Left ventricle myocardium superior (tissue), 1 donor: Measurements from ENCODE around the gene FAM20A. TPM values are rescaled to one million over a fixed set of nuclear protein-coding genes. Genes with fewer than 3 reads are reported as not detected.

ENCODE experiments used
- ATAC-seq: fragments of 200-7000 bp; cut with Tn5 transposase; one replicate; pipeline ENCODE4 v1.9.1; 2020; ENCODE audit warnings: mild to moderate bottlenecking, moderate library complexity
- DNase-seq: peaks from one replicate; pipeline ENCODE4 v3.0.0-alpha.2; 2020
- intact Hi-C: fragments of 100-400 bp; cut with micrococcal nuclease; formaldehyde crosslinking; loops from one replicate; pipeline ENCODE4 v1.11.0; 2022
- total RNA-seq: library from RNA; stranded (reverse); fragmentation: NEBNext Ultra II Directional; extraction: Animal tissue kit (Norgen Biotek cat#: 25700); gene quantifications from one replicate; pipeline ENCODE4 v1.2.1, GENCODE V29; 2021
- donor health status: DM: no; HTN: yes; CAD: no; lungs with severe emphysema.

Gene FAM20A
- total RNA-seq, 1 donor from 2014 or later: 7.6 TPM

DNA sequence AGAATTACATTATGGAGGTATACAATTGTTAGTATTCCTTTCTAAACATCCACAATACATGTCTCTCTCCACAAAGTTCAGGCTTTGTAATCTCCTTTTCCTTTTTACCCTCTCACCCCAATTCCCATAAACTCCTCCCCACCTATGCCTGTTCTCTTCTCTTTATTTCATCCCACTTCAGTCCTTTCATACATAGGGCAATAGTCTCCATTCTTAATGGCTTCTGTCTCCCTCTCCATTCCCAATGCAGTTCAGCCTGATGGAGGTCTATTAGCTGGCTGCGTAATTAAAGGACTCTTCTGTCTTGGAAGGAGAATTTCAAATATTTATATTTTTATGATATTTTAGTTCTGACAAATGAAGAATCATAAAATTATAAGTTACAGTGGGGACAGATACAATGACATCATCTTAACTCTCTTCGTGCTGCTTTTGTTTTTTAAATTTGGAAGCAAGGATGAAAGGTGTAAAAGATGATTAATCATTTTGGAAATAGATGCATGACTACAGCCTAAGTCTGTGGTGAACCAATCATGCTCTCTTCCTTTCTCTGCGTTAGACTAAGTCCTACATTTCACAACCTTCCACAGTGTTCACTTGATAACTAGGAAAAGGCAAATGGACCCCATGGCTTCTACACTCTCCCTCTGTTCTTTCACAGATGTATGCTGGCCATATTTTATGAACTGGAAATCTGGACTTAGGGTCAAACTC lies 11.2 kb upstream of the FAM20A start:
- intact Hi-C loops: no loop called here
- ATAC-seq: no peak
- no peak for DNase-seq

DNA sequence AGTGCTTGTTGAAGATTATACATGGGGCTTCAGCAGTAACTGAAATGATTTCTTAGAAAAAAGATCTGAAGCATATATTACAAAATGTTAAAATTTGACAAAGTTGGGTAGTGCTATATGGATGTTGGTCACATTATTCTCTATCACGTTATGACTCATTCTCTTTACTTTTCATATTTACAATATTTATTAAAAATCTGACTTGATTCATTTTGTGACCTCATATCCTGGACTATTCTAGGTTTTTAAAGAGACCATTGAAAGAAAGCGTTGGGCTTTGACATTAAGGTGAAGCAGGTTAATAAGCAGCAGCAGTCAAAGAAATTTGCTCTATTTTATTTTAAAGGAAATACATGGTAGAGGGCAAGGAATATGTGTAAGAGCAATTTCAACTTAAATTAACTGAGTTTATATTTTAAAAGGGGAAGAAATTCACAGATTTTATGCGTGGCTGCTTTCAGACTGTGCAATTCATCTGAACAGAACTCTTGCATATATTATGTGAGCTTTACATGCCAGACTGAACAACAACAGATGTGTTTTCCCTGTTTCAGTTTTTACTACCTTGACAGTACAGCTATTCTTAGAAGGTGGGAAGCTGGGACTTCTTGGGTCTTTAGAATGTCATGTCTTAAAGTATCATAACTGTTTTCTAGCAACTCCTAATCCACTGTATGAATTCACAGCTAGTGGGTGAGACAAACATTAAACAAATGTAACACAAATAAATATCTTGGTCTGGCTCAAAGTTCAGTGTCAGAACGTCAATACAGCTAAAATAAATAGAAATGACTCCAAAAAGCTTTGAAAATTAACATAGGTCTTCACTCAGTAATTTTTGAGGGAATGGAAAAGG lies 10.4 kb upstream of the FAM20A start:
- intact Hi-C loops: no loop called here
- ATAC-seq (no peak), DNase-seq (no peak)

DNA sequence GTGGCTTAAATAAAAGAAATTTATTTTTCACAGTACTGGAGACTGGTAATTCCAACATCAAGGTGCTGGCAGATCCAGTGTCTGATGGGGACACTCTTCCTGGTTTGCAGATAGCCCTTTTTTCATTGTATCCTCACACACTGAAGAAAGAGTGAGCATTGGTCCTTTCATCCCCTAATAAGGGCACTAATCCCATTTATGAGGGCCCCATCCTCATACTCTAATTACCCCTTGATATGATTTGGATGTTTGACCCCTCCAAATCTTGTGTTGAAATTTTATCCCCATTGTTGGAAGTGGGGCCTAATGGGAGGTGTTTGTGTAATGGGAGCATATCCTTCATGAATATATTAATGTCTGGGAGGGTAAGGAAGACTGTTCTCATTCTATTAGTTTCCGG lies 9.4 kb upstream of the FAM20A start:
- intact Hi-C loops: no loop called here
- ATAC-seq (no peak), DNase-seq (no peak)

DNA sequence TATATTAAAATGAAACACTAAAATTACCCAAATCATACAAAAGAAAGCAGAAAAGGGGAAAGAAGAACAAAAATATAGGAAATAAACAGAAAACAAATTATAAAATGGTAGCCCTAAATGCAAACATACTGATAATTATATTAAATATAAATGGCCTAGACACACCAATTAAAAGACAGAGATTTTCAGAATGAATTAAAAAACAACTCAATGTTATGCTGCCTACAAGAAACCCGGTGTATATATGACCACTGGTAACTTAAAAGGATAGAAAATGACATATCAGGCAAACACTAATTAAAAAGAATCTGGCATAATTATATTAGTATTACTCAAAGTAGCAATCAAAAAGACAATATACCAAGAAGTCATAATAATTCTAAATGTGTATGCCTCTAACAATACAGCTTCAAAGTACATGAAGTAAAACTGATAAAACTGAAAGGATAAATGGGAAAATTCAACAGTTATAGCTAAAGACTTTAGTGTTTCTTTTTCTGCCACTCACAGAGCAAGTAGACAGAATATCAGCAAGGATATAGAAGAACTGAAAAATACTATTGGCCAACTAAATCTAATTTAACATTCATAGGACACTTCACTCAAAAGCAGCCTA lies 7.5 kb upstream of the FAM20A start:
- ATAC-seq: no peak
- intact Hi-C loops: no loop called here

DNA sequence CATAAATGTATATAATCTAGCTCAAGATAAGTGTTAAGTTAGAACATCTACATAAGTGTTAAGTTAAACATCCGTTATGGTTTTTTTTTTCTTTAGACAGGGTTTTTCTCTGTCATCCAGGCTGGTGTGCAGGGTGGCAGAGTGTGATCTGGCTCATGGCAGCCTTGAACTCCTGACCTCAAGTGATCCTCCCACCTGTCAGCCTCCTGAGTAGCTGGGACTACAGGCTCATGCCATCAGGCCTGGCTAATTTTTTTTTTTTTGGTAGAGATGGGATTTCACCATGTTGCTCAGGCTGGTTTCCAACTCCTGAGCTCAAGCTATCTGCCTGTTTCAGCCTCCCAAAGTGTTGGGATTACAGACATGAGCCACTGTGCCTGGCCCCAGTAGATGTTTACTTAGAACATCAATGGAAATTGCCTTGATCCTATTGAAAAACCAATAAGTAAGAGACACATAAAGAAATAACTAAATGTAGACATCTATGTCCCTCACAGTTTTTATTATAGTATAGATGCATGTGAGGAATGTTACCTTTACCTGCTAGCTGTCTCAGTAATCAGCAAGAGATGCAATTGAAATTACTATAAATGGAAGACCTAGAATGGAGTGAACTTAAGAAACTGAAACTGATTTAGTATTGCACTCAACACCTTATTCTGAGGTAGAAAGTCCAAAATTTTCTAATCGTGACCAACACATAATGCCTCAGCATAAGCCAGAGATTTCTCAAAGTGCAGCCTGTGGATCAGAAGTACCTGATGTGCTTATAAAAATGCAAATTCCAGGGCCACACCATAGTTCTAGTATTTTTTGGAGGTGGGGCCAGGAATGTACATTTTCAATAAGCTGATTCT lies 5.5 kb upstream of the FAM20A start:
- DNase-seq: no peak
- no peak for ATAC-seq
- intact Hi-C loops: no loop called here

More for the DNA sequence above, 7.5 kb upstream of the FAM20A start:
- DNase-seq: no peak

DNA sequence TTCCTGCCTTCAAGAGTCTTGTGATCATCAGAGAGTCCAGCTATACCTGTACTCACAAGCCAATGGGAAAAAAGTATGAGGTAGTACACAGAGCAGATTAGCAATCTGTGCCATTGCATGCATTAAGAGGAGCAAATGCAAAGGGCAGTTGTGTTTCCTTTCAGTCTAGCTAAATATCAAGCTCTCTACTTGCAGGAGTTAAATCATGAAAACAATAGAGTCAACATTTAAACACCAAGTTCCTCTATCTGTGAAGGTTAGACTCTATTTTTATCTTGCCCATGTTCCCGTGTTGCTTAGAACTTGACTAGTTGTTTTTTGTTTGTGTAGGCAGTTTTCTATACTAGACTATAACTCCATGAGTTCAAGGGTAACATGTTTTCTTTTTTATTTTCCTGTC lies 4.7 kb upstream of the FAM20A start:
- intact Hi-C loops: no loop called here
- no peak for ATAC-seq
- DNase-seq: no peak

DNA sequence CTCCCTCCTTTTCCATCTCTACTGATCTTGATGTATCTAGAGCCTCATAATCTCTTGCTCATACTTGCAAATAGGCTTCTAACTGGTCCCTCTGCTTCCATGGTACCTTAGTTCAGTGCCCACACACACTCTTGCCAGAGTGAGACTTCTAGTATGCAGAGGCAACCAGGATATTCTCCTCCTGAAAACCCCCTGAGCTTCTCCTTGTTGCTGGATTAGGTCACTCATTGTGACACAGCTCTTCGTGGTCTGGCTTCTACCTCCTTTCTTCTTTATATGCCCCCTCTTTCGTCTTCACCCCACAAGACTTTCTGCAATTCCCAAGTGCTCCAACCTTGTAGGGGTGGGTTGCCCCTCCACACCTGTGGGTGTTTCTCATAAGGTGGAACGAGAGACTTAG lies 2.5 kb upstream of the FAM20A start:
- ATAC-seq: no peak
- intact Hi-C loops: no loop called here
- no peak for DNase-seq

DNA sequence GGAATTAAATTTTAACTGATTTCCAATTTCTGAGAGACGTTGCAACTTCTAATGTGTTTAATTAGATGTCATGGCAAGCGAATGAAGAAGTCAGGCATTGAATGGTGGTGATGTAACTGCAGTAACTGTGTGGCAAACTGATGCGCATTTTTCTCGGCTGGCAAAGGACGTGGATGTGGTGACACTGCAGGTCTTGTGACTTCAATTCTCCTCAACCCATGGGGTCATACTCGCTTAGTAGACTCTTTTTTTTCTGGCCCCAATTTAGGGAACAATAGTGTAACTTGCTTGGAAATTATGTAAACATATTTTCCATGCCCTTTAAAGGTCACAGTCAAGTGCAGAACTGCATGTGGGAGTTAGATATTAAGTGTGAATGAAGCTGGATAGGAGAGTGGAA lies 1.9 kb upstream of the FAM20A start:
- intact Hi-C loops: no loop called here

DNA sequence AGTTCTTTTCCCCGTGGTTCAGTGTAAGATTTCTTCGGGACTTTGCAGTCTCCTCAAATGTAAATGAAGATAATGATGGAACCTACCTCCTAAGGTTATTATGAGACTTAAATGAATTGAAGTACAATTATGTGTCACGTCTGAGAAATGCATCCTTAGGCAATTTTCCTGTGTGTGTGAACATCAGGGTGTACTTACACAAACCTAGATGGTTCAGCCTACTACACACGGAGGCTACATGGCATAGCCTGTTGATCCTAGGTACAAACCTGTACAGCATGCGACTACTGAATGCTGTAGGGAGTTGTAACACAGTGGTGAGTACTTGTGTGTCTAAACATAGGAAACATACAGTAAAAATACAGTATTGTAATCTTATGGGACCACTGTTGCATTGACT lies 1.1 kb upstream of the FAM20A start:
- intact Hi-C loops: no loop called here
- DNase-seq (no peak), ATAC-seq (no peak)

More for the DNA sequence above, 1.9 kb upstream of the FAM20A start:
- ATAC-seq: peak; percentile 4
- peak; percentile 33 for DNase-seq

DNA sequence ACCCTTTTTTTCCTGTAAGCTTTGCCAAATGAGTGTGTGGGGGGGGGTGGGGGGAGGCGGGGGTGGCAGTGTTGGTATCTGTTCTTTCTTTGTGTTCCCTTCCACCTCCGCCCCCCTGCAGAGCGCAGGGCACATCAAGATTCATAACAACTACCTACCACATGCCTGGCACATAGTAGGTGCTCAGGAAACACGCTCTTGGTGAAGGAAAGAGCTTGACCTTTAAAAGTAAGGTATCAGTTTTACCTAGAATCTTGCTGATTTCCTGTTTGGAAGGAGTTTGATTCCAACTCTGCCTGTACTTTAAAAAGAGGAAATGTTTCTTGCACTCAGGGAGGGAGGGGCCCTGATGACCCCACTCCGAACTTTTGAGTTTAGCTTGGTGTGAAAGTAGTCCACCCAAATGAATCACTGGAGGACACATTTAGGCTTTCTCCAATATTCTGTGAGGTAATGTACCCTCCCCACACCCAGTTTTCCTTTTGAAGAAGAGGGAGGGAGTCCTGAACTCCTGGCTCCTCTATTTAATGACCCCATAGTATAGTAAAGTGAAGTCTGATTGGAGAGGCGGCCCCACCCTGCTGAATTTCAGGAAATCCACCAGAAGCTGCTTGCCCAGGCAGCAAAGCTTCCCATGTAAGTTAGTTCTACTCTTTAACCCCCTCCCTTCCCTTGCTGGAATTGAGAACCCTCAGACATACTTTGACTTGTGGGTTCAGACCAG lies 560 bp upstream of the FAM20A start:
- intact Hi-C loops: no loop called here

DNA sequence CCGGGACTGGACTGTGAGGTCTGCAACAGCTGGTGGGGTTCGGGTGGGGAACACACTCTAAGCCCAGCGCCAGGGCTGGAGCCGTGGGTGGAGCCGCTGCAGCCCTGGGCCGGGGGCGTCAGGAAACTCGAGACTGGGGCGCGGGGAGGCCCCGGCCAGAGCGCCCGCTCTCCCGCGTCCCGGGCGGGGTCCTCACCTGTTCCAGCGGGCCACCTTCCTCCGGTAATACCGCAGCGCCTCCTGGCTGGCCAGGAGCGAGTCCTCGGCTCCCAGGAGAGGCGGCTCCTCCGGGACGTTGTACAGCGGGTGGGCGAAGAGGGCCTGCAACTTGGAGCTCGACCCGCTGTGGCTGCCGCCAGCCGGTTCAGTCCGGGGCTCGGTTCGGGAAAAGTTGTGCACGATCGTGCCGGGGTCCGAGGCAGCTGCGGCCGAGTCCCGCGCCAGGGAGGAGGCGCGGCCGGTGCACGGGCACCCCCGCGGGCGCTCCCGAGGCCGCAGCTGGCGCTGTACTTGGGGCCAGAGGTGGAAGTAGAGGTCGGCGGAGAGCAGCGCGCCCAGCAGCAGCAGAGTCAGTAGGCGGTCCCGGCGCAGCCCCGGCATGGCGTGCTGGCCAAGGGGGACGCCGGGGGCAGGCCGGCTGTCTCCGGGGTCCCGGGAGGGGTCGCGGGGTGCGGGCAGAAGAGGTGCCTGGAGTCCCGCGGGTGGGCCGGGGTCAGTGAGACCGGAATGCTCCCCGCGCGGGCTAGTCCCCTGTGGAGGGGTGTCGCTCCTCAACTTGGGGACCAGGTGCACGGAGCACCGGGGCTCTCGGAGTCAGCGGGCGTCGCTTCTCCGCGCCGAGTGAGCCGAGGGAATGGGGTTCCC lies 868 bp downstream of the FAM20A start:
- intact Hi-C loops: no loop called here
- ATAC-seq (peak; percentile 80), DNase-seq (peak; percentile 78)

More for the DNA sequence above, 560 bp upstream of the FAM20A start:
- ATAC-seq (peak; percentile 4), DNase-seq (no peak)

DNA sequence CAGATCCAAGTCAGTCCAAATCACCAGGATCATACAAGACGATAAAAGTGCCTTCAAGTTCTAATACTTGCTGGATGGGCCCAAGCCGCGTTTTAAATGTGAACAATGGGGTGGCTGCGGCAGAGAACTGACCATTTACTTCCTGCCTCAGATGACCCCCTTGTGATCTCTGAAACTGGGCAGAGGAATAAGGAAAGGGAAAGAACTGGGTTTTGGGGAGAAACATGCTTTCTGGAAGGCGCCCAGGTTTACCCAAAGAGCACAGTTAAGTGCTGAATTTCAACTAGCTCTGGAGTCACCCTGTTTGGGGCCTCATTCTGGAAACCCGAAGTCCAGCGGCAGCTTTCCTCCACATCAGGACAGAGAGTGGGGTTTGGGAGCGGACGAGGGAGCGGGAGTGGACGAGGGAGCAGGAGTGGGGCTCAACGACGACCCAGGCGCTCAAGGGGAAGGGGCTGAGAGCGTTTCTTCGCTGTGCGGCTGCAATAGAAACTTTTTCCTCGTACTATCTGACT lies 1.6 kb downstream of the FAM20A start:
- ATAC-seq (peak; percentile 8), DNase-seq (no peak)
- intact Hi-C loops: no loop called here

DNA sequence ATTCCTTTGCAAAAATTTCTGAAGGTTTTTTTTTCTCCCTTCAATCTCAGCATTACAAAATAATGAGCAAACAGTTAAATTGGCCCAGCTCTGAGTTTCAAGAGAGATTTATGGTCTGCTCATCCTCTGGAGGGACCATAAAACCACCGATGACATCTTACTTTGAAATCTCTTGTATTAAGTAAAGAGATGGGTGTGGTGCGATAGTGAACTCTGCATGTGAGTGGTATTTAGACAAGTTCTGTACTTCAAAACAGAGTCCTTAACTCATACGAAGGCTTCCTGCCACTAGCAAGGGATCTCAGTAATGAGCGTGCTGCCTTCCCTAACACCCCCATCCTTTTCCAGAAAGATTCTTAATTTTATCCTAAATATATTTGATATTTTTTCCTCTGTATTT lies 2.1 kb downstream of the FAM20A start:
- no peak for ATAC-seq
- intact Hi-C loops: no loop called here
- DNase-seq: no peak

DNA sequence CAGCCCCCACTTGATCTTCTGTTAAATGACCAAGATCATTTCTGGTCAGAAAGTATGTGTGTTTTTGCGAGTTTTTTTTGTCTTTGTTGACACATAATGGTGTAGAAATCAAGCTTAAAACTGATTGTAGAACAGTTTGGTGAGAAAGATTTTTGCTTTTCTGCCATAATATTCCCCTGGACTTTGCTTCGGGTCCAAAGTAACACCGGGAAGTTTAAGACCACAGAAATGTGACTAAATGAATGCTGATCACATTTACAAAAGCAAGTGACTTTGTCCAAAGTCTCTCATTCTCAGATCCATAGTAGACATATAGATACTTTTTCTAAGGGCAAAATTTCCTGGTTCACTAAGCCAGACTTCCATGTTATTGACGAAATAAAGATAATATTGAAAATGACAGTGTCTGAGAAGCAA lies 2.6 kb downstream of the FAM20A start:
- intact Hi-C loops: no loop called here
- no peak for DNase-seq
- ATAC-seq: no peak

DNA sequence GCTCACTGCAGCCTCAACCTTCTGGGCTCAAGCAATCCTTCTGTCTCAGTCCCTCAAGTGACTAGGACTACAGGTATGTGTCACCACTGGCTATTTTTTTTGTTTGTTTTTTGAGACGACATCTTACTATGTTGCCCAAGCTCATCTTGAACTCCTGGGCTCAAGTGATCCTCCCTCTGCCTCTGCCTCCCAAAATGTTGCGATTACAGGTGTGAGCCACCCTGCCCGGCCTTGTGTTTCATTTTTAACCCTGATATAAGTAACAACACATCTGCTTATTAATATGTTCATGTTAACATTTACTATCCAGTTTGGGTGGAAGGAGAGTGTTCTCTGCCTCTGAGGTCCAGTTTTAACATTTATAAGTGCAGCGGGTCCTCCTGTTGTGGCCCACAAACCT lies 3.1 kb downstream of the FAM20A start:
- DNase-seq (no peak), ATAC-seq (no peak)
- intact Hi-C loops: no loop called here

DNA sequence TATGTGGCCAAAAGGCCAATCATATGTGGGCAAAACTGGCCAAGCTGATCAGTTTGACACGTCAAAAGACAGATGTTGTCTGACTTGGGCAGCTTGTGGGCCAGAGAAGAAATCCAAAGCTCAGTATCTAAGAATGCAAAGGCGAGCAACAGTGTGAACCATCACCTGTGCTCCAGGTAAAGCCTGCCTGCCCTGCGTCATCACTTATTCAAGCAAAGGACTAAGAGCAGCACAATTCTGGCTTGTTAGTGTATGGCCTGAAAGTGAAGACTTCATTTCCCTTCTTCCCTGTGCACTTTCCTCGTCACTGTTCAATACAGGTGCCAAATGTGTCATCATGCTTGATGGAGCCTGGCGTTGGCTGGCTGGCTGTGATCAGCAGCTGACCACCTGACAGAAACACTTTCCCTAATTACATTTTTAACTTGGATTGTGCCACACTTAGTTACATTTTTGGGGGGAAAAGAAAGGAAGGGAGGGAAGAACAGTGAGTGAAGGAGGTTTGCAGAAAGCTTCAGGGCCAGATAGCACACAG lies 4.7 kb downstream of the FAM20A start:
- intact Hi-C loops: no loop called here
- DNase-seq (no peak), ATAC-seq (no peak)

DNA sequence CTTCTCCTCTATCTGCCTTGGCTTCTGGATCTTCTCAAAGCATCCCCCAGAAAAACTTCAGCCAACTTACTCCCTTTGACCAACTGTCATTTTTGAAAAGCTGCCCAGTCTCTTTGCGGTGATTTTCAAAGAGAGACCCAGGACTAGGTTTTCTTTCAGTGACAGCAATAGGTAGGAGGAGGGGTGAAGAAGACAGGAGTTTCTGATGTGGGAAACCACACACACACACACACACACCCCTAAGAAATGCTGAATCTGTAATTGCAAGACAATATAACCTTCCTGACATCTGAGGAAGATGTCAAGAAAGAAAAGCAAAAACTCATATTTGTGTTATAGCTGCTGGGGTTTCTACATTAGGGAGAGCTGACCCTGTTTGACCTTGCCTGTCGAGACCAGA lies 5.2 kb downstream of the FAM20A start:
- no peak for DNase-seq
- intact Hi-C loops: no loop called here
- ATAC-seq: no peak
